Measurements from ENCODE around the gene FH.

FH gene

DNA sequence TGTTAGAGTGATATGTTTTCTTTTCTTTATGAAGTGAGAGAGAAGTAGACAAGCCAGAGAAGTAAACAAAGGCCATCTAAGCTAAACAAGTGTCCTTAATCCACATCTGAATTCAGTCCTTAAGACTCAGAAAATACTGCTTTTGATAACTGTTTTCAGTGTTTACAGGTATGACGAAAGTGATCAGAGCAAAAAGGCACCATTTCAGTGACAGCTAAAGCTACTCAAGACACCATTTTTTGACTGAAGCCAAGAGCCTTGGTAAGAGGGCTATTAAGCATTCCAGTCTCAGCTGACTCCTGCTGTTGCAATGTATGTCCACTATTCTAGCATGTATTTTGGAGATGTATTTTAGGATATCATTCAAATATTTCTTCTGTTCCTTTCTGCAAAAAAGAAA lies 16.7 kb upstream of the FH start:
- no peak overlapping the region for H3K4me3 ChIP-seq (ENCODE audit: low read length)
- no peak for DNase-seq (ENCODE audit: low read depth)
- TF ChIP-seq, protein P1, sequence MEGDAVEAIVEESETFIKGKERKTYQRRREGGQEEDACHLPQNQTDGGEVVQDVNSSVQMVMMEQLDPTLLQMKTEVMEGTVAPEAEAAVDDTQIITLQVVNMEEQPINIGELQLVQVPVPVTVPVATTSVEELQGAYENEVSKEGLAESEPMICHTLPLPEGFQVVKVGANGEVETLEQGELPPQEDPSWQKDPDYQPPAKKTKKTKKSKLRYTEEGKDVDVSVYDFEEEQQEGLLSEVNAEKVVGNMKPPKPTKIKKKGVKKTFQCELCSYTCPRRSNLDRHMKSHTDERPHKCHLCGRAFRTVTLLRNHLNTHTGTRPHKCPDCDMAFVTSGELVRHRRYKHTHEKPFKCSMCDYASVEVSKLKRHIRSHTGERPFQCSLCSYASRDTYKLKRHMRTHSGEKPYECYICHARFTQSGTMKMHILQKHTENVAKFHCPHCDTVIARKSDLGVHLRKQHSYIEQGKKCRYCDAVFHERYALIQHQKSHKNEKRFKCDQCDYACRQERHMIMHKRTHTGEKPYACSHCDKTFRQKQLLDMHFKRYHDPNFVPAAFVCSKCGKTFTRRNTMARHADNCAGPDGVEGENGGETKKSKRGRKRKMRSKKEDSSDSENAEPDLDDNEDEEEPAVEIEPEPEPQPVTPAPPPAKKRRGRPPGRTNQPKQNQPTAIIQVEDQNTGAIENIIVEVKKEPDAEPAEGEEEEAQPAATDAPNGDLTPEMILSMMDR (conservative IDR thresholded peaks at IDR 0.05; ENCODE audit: low read length): no peak

DNA sequence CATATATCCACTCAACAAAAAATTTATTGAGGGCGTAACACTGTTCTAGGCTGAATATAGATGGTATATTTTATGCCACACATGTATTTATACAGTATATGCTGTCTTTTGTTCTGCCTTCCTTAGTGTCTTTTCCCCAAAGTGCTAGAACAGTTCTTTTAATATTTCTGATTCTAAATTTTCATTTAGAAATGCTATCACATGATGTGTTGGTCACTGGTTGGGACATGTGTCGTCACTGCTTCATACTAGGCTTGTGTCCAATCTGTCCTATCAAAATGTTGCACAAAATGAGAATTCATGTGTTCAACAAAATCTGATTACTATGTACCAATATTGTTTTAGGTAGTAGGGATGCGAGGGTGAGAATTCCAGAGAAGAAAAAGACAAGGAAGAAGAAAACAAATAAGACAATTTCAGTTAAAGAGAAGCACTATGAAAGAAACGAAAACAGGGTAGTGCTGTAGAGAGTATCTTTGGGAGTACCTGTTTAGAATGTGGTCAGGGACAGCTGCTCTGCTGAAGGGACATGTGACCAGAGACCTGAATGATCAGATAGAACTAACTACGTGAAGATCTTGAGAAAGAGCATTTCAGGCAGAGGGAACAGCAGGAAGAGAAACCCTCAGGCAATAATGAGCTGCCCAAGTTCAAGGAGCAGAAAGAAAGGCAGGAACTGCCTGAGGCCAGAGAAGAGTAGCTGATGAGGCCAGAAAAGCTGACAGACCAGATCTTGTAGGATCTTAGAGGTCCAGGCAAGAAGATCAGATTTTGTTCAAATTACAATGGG lies 14.0 kb upstream of the FH start:
- no peak overlapping the region for H3K4me3 ChIP-seq (ENCODE audit: low read length)
- TF ChIP-seq, protein P1 (conservative IDR thresholded peaks at IDR 0.05; ENCODE audit: low read length): no peak
- no peak for DNase-seq (ENCODE audit: low read depth)

DNA sequence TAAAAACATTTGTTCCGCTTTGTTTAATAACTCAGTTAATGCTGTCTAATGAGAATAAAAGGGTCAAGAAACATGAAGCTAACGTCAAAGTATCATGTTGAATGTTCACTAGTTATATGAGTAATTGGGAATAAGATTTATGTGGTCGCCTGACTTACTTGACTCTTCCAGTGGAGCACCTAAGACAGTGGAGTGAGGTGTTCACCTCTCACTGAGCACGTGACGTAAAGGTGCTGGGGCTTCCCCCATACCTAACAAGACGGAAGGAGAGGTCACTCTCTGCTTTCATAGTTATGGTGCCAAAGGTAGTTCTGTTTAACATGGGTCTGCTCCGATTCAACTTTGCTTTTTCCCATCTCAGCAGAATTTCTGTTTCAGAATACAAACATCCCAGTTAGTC lies 13.3 kb upstream of the FH start:
- TF ChIP-seq, protein P1 (conservative IDR thresholded peaks at IDR 0.05; ENCODE audit: low read length): no peak
- DNase-seq (ENCODE audit: low read depth): no peak
- H3K4me3 ChIP-seq (ENCODE audit: low read length): no peak overlapping the region

DNA sequence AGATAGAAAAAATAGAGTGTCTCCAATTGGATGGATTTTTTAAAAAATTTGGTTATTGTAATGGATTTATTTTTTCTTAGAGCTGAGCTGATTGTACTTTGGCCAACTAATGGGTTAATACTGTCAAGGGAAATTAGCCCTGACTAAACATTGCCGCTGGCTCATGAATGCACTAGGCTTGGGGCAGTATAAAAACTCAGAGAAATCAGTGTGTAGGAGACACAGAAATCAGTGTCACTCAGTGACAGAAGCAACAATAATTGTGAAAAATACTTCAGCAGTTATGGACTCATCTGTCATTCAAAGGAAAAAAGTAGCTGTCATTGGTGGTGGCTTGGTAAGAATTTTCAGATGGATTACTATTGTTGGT lies 12.6 kb upstream of the FH start, which contains the start of gene KMO:
KMO (plus strand) TSS at position 217 of the 370 bp plus-strand sequence; CDS start at position 284, 67 bp downstream.
- peak within 1 kb of the TSS; percentile 67 for H3K4me3 ChIP-seq (ENCODE audit: low read length)
- TF ChIP-seq, protein P1 (conservative IDR thresholded peaks at IDR 0.05; ENCODE audit: low read length): no peak
- DNase-seq (ENCODE audit: low read depth): no peak

DNA sequence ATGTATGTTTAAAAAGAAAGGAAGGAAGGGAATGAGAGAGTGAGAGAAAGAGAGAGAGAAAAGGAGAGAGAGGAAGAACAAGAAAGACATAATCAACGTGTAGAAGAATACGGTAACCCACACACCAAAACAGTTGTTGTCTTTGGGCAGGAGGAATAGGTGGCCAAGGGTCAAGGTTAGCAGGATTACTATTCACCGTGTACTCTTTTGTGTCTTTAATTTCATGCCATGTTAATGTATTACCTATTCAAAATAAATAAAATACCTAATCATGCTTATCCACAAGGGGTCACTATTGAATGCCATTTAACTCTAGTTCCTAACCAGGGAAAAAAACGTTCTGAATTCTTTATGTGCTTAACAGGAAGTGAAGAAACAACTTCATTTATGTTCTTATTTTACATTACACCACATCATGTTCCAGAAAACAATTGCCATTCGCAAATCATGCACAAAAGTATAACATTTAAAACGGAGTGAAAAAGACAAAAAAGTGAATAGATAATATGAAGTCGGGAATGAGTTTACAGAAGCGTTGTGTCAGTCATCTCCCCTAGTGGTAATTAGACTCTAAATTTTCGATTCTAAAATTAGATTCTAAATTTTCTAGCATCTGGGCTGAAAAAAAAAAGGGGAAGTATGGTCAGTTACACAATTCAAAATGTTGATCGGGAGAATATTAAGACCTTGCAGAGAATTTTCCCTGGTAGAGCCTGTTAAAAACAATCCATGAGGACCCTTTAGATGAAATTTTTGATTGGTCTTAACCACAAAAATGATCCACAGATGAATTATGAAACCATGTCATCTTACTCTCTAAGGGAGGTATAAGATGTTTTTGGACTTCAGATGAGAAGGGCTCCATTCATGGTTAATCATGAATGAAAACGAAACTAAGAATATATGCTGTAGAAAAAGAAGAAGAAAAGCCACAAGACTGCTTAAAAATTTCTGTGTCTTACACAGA lies 11.9 kb upstream of the FH start:
- peak overlapping the region; percentile 67 for H3K4me3 ChIP-seq (ENCODE audit: low read length)
- peak; percentile 69 for DNase-seq (ENCODE audit: low read depth)
- TF ChIP-seq, protein P1 (conservative IDR thresholded peaks at IDR 0.05; ENCODE audit: low read length): peak; percentile 69

GRCh38 chr1:241527146-241527545 lies 7.6 kb upstream of the FH start:
- DNase-seq (ENCODE audit: low read depth): no peak
- H3K4me3 ChIP-seq (ENCODE audit: low read length): no peak overlapping the region
- TF ChIP-seq, protein P1 (conservative IDR thresholded peaks at IDR 0.05; ENCODE audit: low read length): no peak

Measured in AG10803 (cell line).